Adrenal gland (tissue), 12 donors: ENCODE results near the gene ZFHX3. TPM values are rescaled to one million over a fixed set of nuclear protein-coding genes. Genes with fewer than 3 reads are reported as not detected.

ENCODE experiments used
- DNase-seq, 7 donors: peaks; one replicate each; pipeline ENCODE4 v3.0.0-alpha.2; 2019 to 2020
- H3K27ac ChIP-seq, 5 donors: fragments of 200-600 bp; sonication (generic) in 4 of 5; 1 replicate in 3 of 5; 2 replicates in 2 of 5; pipeline versions ENCODE4 v1.5.1 to v1.8.0; 2016 to 2020; ENCODE audit warnings: mild to moderate bottlenecking in 1 of 5
- H3K27me3 ChIP-seq: fragments of 200-600 bp; 2 replicates; pipeline ENCODE4 v1.8.0; 2021
- H3K36me3 ChIP-seq, 2 donors: fragments of 200-600 bp; replicated peaks in 1 of 2; 1 replicate in 1 of 2; 2 replicates in 1 of 2; pipeline versions ENCODE4 v1.5.1 to v1.8.0; 2018 to 2022
- H3K4me1 ChIP-seq, 2 donors: fragments of 200-600 bp; replicated peaks in 1 of 2; 1 replicate in 1 of 2; 2 replicates in 1 of 2; pipeline versions ENCODE4 v1.5.1 to v1.8.0; 2018 to 2021
- H3K4me3 ChIP-seq, 4 donors: fragments of 200-600 bp; sonication (generic) in 3 of 4; one replicate each; pipeline ENCODE4 v1.5.1; 2016 to 2018
- H3K9me3 ChIP-seq, 3 donors: fragments of 200-600 bp; sonication (generic) in 1 of 3; replicated peaks in 1 of 3; 1 replicate in 2 of 3; 2 replicates in 1 of 3; pipeline versions ENCODE4 v1.5.1 to v1.8.0; 2016 to 2021
- POLR2A ChIP-seq, 2 donors: fragments of 450-650 bp; IDR thresholded peaks; one replicate each; pipeline ENCODE4 v1.6.1; 2017; ENCODE audit warnings: antibody characterized with exemption in 2 of 2, mild to moderate bottlenecking in 2 of 2, moderate library complexity in 1 of 2
- WGBS, 4 donors: extraction: QIAGEN DNeasy Blood & Tissue Kit in 2 of 4; methylation state at CpG; one replicate each; pipeline versions ENCODE4 v1.1.5 to v1.1.7; 2013 to 2017; 5-methylcytosine and 5-hydroxymethylcytosine counted together
- intact Hi-C, 2 donors: fragments of 100-400 bp; cut with DNase I; formaldehyde crosslinking; loops; one replicate each; pipeline versions ENCODE4 v1.14.1 to v1.15.0; 2022 to 2023
- polyA plus RNA-seq, 3 donors: library from polyadenylated mRNA; stranded (reverse); fragments of 200-250 nt in 2 of 3; fragments of 350-450 nt in 1 of 3; fragmentation: Illumina TruSeq in 1 of 3; extraction: RNeasy Lipid Tissue Mini Kit (QIAGEN cat#74804) in 1 of 3; gene quantifications; one replicate each; pipeline ENCODE4 v1.2.3, GENCODE V29; 2013 to 2014
- total RNA-seq, 9 donors: library from RNA; depleted of rRNA in 4 of 9; stranded (reverse); fragments of >200 nt in 4 of 9; fragments of 120-200 nt in 1 of 9; fragmentation: NEBNext Ultra II Directional in 1 of 9; extraction: Animal tissue kit (Norgen Biotek cat#: 25700) in 1 of 9; gene quantifications; one replicate each; pipeline versions ENCODE4 v1.1.0 to v1.2.4, GENCODE V29; 2013 to 2023
- TF ChIP-seq, protein P1 (sequence below), 6 experiments: fragments of 450-650 bp in 4 of 6; fragments of 200-600 bp in 2 of 6; sonication (generic) in 1 of 6; IDR thresholded peaks; 1 replicate in 5 of 6; 2 replicates in 1 of 6; pipeline versions ENCODE4 v1.5.1 to v1.8.0; 2016 to 2021; ENCODE audit warnings: antibody characterized with exemption in 6 of 6, mild to moderate bottlenecking in 2 of 6, moderate library complexity in 1 of 6
- donor health status: healthy with polysubstance abuse.
- donor health status: Bipolar disorder and iron deficiency.
- donor health status: DM: yes; HTN: yes; CAD: no.
- donor health status: DM: no; HTN: no; CAD: no.
- donor health status: DM: no; HTN: no; CAD: no.
- donor health status: DM: yes; HTN: yes; CAD: no.

ZFHX3 gene
- total and polyA plus RNA-seq, 12 donors, result 2.4 to 31.6 (median 19.3) TPM

DNA sequence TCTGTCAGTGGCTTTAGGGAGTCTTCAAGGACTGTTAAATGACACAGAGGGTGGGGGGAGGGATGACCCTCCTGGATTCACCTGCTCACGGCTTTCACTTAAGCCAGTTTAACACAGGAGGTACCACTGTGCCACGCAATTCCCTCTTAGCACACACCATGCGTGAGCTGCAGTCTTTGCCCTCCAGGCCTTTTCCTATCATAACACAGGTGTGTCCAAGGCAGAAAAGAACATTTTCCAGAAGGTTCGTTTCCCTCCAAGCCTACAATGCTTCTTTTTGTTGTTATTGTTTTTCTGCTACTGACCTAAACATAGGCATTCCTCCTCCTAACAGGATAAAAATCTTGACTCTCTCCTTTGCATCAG, 1.1 kb downstream of the ZFHX3 start:
- peak overlapping the region in 4 of 5 donors; percentile 36 to 97 (median 92) for H3K27ac ChIP-seq
- 37 to 62% (median 56%) methylated on average over 3 to 4 of the region's 4 CpGs for WGBS, 4 donors
- no peaks in the 10 kb centered on the region for H3K27me3 ChIP-seq
- H3K36me3 ChIP-seq, result no peaks in the 10 kb centered on the region
- no peak for DNase-seq
- H3K4me1 ChIP-seq, result peaks cover 43 to 79% of the 10 kb centered on the region in 2 donors
- intact Hi-C loops, result loop anchor here (10.0 kb wide), 1 partner anchor 212 kb away; no protein-coding TSS in a partner anchor
- H3K4me3 ChIP-seq, result peak overlapping the region in 1 of 4 donors; percentile 89
- TF ChIP-seq, protein P1, sequence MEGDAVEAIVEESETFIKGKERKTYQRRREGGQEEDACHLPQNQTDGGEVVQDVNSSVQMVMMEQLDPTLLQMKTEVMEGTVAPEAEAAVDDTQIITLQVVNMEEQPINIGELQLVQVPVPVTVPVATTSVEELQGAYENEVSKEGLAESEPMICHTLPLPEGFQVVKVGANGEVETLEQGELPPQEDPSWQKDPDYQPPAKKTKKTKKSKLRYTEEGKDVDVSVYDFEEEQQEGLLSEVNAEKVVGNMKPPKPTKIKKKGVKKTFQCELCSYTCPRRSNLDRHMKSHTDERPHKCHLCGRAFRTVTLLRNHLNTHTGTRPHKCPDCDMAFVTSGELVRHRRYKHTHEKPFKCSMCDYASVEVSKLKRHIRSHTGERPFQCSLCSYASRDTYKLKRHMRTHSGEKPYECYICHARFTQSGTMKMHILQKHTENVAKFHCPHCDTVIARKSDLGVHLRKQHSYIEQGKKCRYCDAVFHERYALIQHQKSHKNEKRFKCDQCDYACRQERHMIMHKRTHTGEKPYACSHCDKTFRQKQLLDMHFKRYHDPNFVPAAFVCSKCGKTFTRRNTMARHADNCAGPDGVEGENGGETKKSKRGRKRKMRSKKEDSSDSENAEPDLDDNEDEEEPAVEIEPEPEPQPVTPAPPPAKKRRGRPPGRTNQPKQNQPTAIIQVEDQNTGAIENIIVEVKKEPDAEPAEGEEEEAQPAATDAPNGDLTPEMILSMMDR (IDR thresholded peaks at IDR 0.05), result no peak
- TF ChIP-seq POLR2A (IDR thresholded peaks at IDR 0.05), result no peak
- no peaks in the 10 kb centered on the region for H3K9me3 ChIP-seq

DNA sequence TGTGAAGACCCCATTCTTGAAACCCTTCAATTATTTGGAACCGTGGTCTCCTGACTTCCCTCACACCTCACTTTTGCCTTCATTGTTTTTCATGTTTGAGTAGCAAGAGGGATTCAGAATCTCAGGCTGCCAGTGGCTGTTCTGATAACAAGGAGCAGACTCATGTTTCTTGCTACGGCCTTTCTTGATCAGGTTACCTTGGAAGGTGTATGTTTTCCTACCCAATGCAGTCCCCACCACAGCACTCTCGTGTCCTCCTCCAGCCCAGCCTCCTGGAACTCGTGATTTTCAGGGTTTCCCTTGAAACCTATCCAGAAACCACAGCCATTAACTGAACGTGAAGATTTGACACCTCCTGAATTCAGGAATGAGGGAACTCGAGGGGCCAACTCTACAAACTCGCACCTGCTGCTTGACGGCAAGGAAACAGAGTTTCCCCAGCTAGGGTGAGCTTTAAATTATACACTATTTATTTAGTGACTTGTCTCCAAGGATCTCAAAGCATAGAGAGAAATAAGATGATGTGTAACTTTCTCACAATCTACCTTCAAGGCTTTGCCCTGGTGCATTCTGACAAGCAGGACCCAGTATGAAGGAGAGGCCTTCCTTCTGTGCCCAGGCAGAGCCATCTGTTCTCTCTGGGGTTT, 1.6 kb downstream of the ZFHX3 start:
- DNase-seq, result no peak
- peak overlapping the region in 1 of 4 donors; percentile 89 for H3K4me3 ChIP-seq
- intact Hi-C loops, result loop anchor here (10.0 kb wide), 1 partner anchor 212 kb away; no protein-coding TSS in a partner anchor
- TF ChIP-seq, protein P1 (IDR thresholded peaks at IDR 0.05), result no peak
- TF ChIP-seq POLR2A (IDR thresholded peaks at IDR 0.05), result no peak
- H3K4me1 ChIP-seq, result peaks cover 43 to 74% of the 10 kb centered on the region in 2 donors
- H3K36me3 ChIP-seq, result no peaks in the 10 kb centered on the region
- H3K27me3 ChIP-seq, result no peaks in the 10 kb centered on the region
- H3K9me3 ChIP-seq, result no peaks in the 10 kb centered on the region
- 43 to 48% (median 45%) methylated on average over 8 of the region's 8 CpGs for WGBS, 4 donors
- H3K27ac ChIP-seq, result peak overlapping the region in 4 of 5 donors; percentile 36 to 97 (median 92)

DNA sequence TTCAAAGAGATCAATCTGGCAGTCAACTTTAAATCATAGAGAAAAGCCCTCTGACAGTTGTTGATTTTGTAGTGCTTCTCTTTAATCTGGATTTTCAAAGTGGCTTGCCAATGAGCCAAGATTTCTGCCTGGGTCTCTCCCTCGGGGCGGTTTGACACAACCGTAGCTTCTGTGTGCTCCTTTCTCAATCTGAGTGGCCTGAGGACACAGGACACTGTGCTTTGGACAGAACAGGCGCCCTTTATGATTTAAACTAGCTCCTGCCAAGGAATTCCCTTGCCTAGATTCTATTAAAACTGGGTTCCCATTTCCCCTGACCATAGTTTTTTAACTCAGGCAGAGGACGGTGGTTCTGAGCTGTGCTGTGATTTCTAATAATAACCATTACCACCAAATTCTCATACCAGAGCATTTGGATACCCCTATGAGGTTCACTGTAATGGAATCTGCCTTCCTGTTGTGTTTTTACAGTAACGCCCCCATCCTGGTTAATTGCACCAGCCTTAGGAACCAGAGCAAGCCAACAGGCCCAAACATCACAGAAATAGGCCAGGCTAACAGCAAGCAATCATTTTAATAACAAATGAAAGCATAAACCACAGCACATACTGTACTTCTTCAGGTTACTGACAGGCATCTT, 4.0 kb downstream of the ZFHX3 start:
- Histone ChIP-seq H3K4me3 (no peak overlapping the region), H3K27ac (peak overlapping the region in 2 of 5 donors; percentile 1 to 13), H3K36me3 (no peaks in the 10 kb centered on the region), H3K27me3 (no peaks in the 10 kb centered on the region), H3K9me3 (no peaks in the 10 kb centered on the region), H3K4me1 (peaks cover 23 to 57% of the 10 kb centered on the region in 2 donors)
- intact Hi-C loops, result loop anchor here (10.0 kb wide), 1 partner anchor 209 kb away; no protein-coding TSS in a partner anchor
- peak in 1 of 7 donors; percentile 44 for DNase-seq
- no peak for TF ChIP-seq POLR2A (IDR thresholded peaks at IDR 0.05)
- TF ChIP-seq, protein P1 (IDR thresholded peaks at IDR 0.05), result no peak
- WGBS, 4 donors, result 51 to 58% (median 53%) methylated on average over 6 of the region's 6 CpGs

DNA sequence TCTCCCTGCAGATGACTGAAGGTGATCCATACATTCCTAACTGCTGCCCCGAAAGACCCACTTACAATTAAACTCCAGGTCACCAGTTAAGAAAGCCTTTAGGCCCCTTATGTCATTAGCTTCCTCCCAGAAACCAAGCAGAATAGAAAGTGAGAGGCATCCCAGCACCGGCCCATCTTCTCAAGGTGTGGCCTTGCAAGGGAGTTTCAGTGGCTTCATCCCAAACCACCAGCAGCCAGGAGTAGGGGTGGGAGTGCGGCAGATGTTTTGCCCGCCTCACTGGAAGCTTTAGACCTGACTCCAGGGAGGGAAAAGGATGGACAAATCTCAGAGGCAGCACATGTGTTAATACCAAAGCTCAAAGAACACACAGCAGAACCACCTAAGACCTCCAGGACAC, 5.1 kb downstream of the ZFHX3 start:
- intact Hi-C loops, result loop anchor here (10.0 kb wide), 1 partner anchor 208 kb away; no protein-coding TSS in a partner anchor
- DNase-seq, result no peak
- Histone ChIP-seq H3K4me3 (no peak overlapping the region), H3K4me1 (peaks cover 20 to 54% of the 10 kb centered on the region in 2 donors), H3K9me3 (no peaks in the 10 kb centered on the region), H3K27me3 (no peaks in the 10 kb centered on the region), H3K36me3 (no peaks in the 10 kb centered on the region), H3K27ac (no peak overlapping the region)
- 86 to 92% (median 88%) methylated on average over 3 to 4 of the region's 4 CpGs for WGBS, 4 donors
- TF ChIP-seq, protein P1 (IDR thresholded peaks at IDR 0.05), result no peak
- no peak for TF ChIP-seq POLR2A (IDR thresholded peaks at IDR 0.05)
